Ammon's horn (tissue), 1 donor: ENCODE measurements around the gene MYH4.

Source experiments
- DNase-seq: peaks from one replicate; pipeline ENCODE4 v3.0.0-alpha.2; 2016; ENCODE audit warnings: low spot score

MYH4 gene

DNA sequence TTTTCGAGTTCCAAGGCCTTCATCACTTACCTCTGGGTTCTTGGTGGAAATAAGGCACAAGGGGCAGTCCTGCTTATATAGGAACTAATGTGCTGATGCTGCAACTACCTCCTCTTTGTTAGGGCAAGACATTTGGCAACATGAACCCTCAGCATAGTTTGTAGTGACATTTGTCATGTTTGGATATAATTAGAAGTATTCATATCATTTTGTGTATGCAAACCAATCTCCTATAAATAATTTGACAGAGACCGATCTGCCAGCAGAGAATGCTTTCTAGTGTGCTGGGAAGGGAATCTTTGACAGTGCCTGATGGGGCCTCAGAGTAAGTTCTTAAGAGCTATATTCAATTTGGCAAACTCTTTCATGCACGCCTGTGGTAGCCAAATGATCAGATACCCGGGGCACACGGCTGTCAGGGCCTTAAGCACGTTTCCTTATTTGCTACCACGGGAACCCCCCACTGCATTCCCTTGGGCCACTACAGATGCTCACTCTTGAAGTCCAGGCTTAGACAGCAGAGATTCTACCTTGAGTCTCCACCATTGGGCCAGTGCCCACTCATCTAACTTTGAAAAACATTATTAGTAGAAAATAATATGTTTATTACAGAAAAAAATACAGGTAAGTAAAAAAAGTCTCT lies 47.3 kb downstream of the MYH4 start, which contains the start of gene MYH8:
MYH8 (minus strand) TSS at position 51 of the 643 bp plus-strand sequence. CDS start 1,723 bp downstream, outside the sequence.
- DNase-seq, result no peak

DNA sequence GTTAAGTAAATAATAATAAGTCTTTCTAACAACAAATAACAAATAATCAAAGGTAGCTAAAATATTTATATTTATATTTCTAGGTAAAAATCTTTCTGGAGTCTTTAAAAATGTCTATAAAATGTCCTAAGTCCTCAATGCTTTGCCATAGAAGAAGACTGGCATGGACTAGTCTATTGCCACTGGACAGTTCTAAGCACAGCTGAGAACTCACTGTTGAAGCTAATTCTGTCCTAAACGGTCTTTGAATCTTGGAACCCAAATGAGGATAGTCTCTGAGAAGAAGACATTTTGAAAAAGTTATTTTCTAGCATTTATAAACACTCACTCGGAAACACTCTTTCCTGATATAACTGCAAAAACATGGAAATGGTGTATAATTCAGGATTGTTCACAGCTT lies 48.1 kb downstream of the MYH4 start:
- no peak for DNase-seq

DNA sequence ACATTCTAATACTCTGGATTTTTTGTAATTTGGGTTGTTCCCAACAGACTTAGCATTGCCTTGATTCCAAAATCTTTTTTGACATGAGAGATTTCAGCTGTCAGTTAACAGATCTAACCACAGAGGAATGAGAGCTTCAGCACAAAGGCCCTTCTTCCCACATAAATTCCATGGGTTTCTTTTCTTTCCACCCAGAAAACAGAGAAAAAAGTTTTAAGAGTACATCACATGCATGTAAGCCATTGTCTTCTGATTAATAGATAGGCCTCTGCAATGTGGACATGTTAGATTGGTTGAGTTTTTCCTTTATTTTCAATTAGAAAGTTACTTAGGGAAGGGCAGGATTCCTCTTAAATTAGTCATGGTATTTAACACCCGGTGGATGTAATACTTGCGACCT lies 48.5 kb downstream of the MYH4 start:
- DNase-seq, result no peak

DNA sequence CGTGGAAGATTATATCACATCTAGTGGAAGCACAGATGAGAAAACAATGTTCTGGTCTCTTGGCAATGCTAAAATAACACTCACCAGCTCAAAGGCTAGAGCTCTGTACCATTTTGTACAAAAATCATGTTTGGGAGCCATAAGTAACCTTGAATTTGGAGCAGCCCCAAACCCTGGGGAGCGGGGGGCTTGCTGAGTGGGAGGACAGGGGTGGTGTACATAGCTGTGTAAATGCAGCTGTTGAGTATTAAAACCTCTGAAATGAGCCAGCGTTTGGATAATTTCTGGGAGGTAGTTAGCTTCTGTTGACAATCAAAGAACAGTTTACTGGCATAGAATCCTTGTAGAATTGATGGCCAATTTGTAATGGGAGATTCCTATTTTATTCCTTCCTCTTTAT lies 51.9 kb downstream of the MYH4 start:
- no peak for DNase-seq

DNA sequence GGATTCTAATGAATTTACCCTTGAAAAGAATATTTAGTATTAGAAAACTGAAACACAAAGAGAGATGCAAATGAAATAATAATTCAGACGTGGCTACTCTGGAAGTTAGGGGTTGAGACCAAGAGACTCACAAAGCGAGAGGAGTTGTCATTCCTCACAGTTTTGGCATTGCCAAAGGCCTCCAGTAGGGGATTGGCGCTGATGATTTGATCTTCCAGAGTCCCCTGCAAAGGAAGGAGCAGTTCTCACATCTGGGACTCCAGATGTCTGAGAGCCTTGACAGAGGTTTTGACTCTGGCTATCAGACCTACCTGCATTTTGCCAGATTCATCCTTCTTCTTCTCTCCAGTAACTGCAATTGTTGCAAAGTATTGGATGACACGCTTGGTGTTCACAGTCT lies 54.2 kb downstream of the MYH4 start:
- no peak for DNase-seq

DNA sequence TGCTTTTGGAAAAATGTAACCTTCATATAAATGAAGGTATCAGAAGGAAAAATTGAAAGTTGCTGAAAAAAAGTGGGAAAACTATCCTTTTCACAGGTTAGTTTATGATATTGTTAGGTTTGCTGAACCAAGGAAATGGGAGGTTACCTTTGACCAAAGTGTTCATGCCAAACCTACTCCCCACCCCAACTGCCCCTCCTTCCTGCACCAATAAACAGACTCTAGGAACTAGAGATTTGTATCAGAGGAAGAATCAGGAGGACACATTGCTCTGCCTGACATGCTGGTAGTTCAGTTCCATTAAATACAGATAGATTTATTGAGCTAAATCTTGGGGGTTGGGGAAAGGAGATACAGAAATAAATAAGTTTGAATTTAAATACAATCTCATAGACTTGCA lies 65.8 kb downstream of the MYH4 start:
- DNase-seq, result no peak

DNA sequence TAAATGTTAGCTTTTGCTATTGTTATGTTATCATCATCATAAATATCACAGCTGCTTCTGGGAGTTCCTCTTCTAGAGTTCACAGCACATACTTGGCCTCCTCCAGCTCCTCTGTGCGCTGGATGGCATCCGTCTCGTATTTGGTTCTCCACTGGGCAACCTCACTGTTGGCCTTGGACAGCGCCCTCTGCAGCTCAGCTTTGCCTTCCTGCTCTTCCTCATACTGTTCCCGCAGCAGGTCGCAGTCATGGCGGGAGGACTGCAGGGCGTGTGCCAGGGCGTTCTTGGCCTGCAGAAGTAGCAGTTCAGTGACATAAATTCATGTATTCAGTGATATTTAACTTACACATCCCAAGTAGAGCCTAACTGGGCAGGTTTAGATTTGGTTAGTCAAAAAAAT lies 71.0 kb downstream of the MYH4 start:
- DNase-seq, result no peak

DNA sequence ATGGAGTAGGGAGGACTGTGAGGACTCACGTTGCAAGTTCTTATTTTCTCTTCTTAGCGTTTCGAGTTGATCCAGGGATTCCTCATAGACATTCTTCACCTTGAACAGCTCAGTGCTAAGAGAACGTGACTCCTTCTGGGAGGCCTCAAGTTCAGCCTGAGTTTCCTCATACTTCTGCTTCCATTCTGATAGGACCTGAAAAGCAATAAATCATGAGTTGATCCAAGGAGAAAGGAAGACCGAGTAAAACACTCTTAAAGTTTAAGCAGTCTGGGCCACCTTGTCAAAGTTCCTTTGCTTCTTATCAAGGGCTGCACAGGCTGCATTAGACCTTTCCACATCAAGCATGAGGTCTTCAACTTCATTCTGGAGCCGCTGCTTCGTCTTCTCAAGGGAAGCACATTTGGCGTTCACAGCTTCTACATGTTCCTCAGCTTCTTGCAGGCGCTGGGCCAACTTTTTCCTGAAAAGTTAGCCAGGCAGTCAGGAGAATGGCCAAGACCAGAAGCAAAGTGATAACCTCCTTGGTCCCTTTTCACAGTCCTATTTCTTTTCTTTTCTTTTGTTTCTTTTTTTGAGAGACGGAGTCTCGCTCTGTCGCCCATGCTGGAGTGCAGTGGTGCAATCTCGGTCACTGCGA lies 72.7 kb downstream of the MYH4 start:
- DNase-seq, result no peak

DNA sequence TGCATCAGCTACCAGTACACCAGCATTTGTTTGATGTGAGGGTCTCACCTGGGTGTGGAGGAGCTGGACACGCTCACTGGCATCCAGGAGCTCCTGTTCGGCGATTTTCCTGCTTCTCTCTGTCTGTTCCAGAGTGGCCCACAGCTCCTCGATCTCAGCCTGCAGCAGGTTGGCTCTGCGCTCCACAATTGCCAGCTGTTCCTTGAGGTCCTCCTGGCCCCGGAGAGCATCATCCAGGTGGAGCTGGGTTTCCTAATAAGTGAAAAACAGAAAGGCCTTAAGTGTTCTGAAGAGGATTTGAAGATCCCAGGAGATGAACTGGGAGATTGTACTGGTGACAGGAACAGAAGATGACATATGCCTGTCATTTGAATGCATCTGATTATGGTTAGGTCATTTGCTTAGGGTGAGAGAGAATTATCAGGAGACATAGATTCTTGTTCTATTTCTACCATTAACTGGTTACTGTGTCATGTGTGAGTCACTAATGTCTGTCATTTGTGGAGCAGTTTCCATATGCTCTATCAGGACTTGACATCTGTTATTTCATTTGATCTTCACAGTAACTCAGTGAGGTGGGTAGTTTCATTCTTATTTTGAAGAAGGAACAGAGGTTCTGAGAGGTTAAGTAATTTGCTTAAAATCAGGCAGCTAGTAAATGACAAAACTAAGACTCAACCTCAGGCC lies 75.0 kb downstream of the MYH4 start:
- DNase-seq, result no peak
